GM20431 (cell line): ENCODE measurements around the gene MYOCD.

Source experiments
- in situ Hi-C: fragments of 300-500 bp; cut with MseI, MboI; formaldehyde crosslinking; loops from one replicate; pipeline ENCODE4 v1.15.0; 2020; ENCODE audit warnings: low sequenced_read_pairs; ENCODE audit not compliant: unreplicated experiment

The MYOCD gene

DNA sequence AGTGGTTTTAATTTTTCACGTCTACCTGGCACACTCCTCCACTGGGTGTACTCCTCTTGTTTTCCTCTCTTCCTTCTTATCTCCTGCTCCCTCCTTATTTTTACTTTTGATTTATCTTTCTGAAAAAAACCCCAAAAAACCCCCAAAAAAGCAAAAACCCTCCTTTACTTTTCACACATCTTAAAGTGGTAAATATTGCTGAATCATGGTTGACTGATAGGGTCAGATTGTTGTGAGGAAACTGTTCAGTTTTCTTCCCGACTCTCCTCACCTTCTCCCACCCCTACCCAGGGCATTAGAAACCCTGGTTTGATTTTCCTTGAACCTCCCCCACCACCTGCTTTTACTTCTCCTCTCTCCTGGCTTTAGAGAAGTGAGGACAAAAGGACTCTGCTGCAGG is 149.0 kb downstream of the MYOCD start:
- in situ Hi-C loops = no loop called here

DNA sequence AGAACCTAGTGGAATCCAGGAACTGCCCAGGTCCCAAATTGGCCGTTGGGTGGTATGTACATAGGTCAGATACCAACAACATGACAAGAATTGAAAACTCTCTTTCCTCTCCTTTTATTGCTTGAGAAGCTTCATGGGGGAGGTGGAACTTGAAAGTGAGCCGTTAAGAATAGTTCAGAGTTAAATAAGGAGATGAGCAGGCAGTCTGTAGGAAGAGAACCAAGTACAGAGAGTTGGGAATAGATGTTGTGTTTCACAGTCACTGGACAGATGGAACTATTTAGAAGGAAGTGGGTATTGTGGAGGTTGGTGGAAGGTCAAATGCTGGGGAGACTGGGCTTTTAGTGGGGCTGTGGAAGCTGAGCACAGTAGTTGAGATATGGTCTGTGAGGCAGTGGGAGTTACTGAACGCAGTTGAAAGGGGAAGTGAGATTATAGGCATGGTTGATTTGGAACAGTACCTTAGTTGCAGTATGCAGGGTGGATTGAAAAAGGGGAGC is 150.0 kb downstream of the MYOCD start:
- in situ Hi-C loops = no loop called here
